ENCODE measurements around the gene GOLGA8H. TPM values are rescaled to one million over a fixed set of nuclear protein-coding genes. Genes with fewer than 3 reads are reported as not detected.

Gene GOLGA8H, protein sequence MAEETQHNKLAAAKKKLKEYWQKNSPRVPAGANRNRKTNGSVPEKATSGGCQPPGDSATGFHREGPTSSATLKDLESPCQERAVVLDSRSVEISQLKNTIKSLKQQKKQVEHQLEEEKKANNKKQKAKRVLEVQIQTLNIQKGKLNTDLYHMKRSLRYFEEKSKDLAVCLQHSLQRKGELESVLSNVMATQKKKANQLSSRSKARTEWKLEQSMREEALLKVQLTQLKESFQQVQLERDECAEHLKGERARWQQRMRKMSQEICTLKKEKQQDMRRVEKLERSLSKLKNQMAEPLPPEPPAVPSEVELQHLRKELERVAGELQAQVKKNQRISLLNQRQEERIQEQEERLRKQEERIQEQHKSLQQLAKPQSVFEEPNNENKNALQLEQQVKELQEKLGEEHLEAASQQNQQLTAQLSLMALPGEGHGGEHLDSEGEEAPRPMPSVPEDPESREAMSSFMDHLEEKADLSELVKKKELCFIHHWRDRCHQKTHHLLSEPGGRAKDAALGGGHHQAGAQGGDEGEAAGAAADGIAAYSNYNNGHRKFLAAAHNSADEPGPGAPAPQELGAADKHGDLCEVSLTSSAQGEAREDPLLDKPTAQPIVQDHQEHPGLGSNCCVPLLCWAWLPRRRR
- not detected in 2 replicates for total RNA-seq

DNA sequence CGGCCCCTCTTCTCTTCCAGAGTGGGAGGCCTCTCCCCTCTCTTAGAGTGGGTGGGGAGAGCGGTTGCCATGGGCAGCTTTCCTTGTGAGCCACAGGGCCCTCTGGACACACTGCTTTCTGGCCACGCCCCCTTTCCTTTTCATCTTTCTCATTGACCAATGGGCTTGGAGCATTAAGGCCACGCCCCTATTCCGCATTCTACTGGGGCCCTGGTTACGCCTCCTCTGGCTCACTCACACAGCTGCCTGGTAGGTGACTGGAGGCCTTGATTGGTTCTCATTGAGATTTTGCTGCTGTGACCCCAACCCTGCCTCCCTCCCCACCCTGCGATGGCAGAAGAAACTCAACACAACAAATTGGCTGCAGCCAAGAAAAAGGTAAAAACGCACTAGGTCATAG is at the start of gene GOLGA8H:
Gene GOLGA8H, plus strand, starts transcription at position 233 of the 400 bp plus-strand sequence. Its CDS starts 98 bp downstream, at position 331.

DNA sequence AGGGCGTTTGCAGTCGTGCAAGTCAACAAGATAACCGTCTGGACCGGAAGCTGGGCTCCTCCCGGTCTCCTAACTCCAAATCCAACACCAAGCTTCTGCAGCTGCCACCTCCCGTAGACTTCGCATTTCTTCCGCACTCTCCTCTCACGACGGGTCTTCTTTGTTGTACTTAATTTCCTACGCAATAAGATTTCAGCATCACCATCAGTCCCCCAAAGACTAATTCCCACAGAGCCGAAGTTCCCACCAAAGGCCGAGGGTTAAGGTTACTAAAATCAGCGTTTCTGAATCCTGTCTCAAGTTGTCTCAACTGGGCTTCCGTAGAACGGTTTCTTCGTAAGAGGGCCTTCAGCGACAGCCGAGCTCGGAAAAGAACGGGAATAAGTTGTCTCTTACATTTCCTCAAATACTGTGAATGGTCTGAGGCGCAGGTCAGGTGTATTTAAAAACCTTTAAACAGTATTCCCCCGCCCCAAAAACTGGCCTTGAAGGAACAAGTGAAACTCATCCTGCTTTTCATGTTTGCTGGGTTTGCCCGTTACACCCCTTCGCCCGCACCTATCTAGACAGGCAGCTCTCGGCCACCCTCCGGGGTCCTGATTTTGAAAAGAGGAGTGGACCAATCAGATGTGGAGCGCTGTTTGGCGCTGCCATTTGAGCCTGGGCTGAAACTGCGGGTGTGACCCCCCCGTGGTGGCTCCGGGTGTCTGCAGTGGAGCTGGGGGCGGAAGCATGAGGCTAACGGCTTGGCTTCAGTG is 21.8 kb downstream of the GOLGA8H start, which contains the start of gene ARHGAP11B:
Gene ARHGAP11B, plus strand, starts transcription at position 693 of the 758 bp plus-strand sequence.

Other genes starting within 250 kb of the GOLGA8H start
- gene CHRFAM7A, start 210.5 kb upstream of the GOLGA8H start, total RNA-seq: not detected in 2 replicates
- gene GOLGA8R, start 189.8 kb upstream of the GOLGA8H start, total RNA-seq: 1.2 and 2.0 TPM in 2 replicates
- gene GOLGA8Q, start 52.0 kb upstream of the GOLGA8H start, total RNA-seq: not detected in 2 replicates